GM12878 (cell line): ENCODE data around the gene MCC. TPM values are rescaled to one million over a fixed set of nuclear protein-coding genes. Genes with fewer than 3 reads are reported as not detected.

Source experiments
- ATAC-seq: fragments of 200-7000 bp; cut with Tn5 transposase; 3 replicates; pipeline ENCODE4 v1.9.1; 2020; ENCODE audit warnings: mild to moderate bottlenecking, moderate library complexity
- BruUV-seq: library from RNA; stranded (reverse); fragments of 400-500 nt; replicated peaks from 2 replicates; lab custom pipeline; 2021; lab: Mats Ljungman, UMichigan
- CTCF ChIA-PET: fragments of 300-600 bp; sonication (Branson Sonifier 250); formaldehyde crosslinking; extraction: SDS; loops from one replicate; lab custom pipeline; 2021; ENCODE audit warnings: inconsistent platforms; lab: Yijun Ruan, JAX
- POLR2A ChIA-PET: fragments of 350-600 bp; formaldehyde crosslinking; extraction: SDS; loops from one replicate; lab custom pipeline; 2021; ENCODE audit warnings: inconsistent platforms; lab: Charles Lee
- RAD21 ChIA-PET: fragments of 300-600 bp; sonication (Branson Sonifier 250); formaldehyde crosslinking; loops from one replicate; lab custom pipeline; 2023; ENCODE audit warnings: antibody characterized with exemption; ENCODE audit not compliant: unreplicated experiment; lab: Charles Lee
- SMC1A ChIA-PET: fragments of 300-600 bp; sonication (Branson Sonifier 250); formaldehyde crosslinking; loops from one replicate; lab custom pipeline; 2023; ENCODE audit not compliant: unreplicated experiment, uncharacterized antibody; lab: Charles Lee
- DNase-seq: peaks from one replicate; pipeline ENCODE4 v3.0.0-alpha.2; 2011; ENCODE audit warnings: low read depth, low spot score
- FAIRE-seq: peaks from 3 replicates; lab custom pipeline; 2011; peaks lifted over from hg19 to GRCh38; lab: Jason Lieb, UNC
- H2AFZ ChIP-seq: 2 replicates; pipeline ENCODE4 v1.6.0; 2011; ENCODE audit warnings: low read depth, low read length, control low read depth; ENCODE audit not compliant: control insufficient read depth
- H3K27ac ChIP-seq: 2 replicates; pipeline ENCODE4 v1.5.1; 2011; ENCODE audit warnings: control low read depth; ENCODE audit not compliant: control insufficient read depth, insufficient read depth
- H3K27me3 ChIP-seq, 2 experiments: replicated peaks in 1 of 2; 2 replicates each; pipeline versions ENCODE4 v1.6.0 to v1.6.1; 2011; ENCODE audit warnings: low read length in 1 of 2; ENCODE audit not compliant: control insufficient read depth in 2 of 2, insufficient read depth in 2 of 2
- H3K36me3 ChIP-seq, 2 experiments: 2 replicates each; pipeline ENCODE4 v1.5.1; 2011; ENCODE audit warnings: low read length in 1 of 2; ENCODE audit not compliant: control insufficient read depth in 2 of 2, insufficient read depth in 2 of 2
- H3K4me1 ChIP-seq: 2 replicates; pipeline ENCODE4 v1.6.1; 2011; ENCODE audit warnings: mild to moderate bottlenecking, low read length, moderate library complexity, mixed read lengths; ENCODE audit not compliant: control insufficient read depth, insufficient read depth
- H3K4me2 ChIP-seq: 2 replicates; pipeline ENCODE4 v1.6.0; 2011; ENCODE audit warnings: control low read depth; ENCODE audit not compliant: control insufficient read depth, insufficient read depth
- H3K4me3 ChIP-seq: fragments of 200-600 bp; sonication (generic); 2 replicates; pipeline ENCODE4 v1.5.1; 2016
- H3K79me2 ChIP-seq: 2 replicates; pipeline ENCODE4 v1.6.0; 2011; ENCODE audit warnings: low read length; ENCODE audit not compliant: control insufficient read depth, insufficient read depth
- H3K9ac ChIP-seq: 2 replicates; pipeline ENCODE4 v1.8.0; 2011; ENCODE audit warnings: low read length, control low read depth, mixed read lengths; ENCODE audit not compliant: control insufficient read depth, insufficient read depth
- H3K9me3 ChIP-seq: replicated peaks from 3 replicates; pipeline ENCODE4 v1.5.1; 2011; ENCODE audit warnings: mild to moderate bottlenecking, low read length; ENCODE audit not compliant: control insufficient read depth, insufficient read depth
- H4K20me1 ChIP-seq: 2 replicates; pipeline ENCODE4 v1.6.0; 2011; ENCODE audit not compliant: control insufficient read depth, insufficient read depth
- ASH2L ChIP-seq: fragments of 300-600, 200-600 bp; sonication (generic); IDR thresholded peaks from 2 replicates; pipeline ENCODE4 v1.6.1; 2017; ENCODE audit warnings: low read depth, mild to moderate bottlenecking, borderline replicate concordance
- CBX5 ChIP-seq: sonication (generic); IDR thresholded peaks from 2 replicates; pipeline ENCODE4 v1.6.1; 2016; ENCODE audit warnings: low read depth, moderate library complexity, mild to moderate bottlenecking, inconsistent platforms
- CEBPB ChIP-seq, 2 experiments: fragments of 150-350 bp in 1 of 2; IDR thresholded peaks; 2 replicates each; pipeline ENCODE4 v1.6.1; 2012 to 2014; ENCODE audit warnings: low read depth in 2 of 2, low read length in 2 of 2, borderline replicate concordance in 1 of 2, inconsistent platforms in 1 of 2
- EP300 ChIP-seq, 2 experiments: fragments of 150-350 bp in 1 of 2; IDR thresholded peaks; 2 replicates each; pipeline ENCODE4 v1.6.1; 2011 to 2012; ENCODE audit warnings: low read depth in 2 of 2, low read length in 2 of 2, borderline replicate concordance in 1 of 2, improper control_type of control experiment in 1 of 2, inconsistent platforms in 1 of 2; ENCODE audit not compliant: control insufficient read depth in 1 of 2
- HDAC6 ChIP-seq: fragments of 200-600 bp; sonication (generic); IDR thresholded peaks from one replicate; pipeline ENCODE4 v1.8.0; 2017; ENCODE audit warnings: antibody characterized with exemption; ENCODE audit not compliant: unreplicated experiment
- IRF4 ChIP-seq: IDR thresholded peaks from 2 replicates; pipeline ENCODE4 v1.6.1; 2011; ENCODE audit warnings: low read depth, low read length
- KAT2A ChIP-seq: conservative IDR thresholded peaks from 2 replicates; pipeline ENCODE4 v1.6.1; 2011; ENCODE audit warnings: low read depth, low read length; ENCODE audit not compliant: control insufficient read depth
- MTA3 ChIP-seq: IDR thresholded peaks from 2 replicates; pipeline ENCODE4 v1.6.1; 2012; ENCODE audit warnings: low read length, inconsistent platforms, borderline replicate concordance
- PAX8 ChIP-seq: fragments of 450-650 bp; IDR thresholded peaks from 2 replicates; pipeline ENCODE4 v1.6.1; 2017; ENCODE audit warnings: mild to moderate bottlenecking, moderate library complexity
- SMARCA5 ChIP-seq: fragments of 450-650 bp; IDR thresholded peaks from 2 replicates; pipeline ENCODE4 v1.6.1; 2017; ENCODE audit warnings: mild to moderate bottlenecking
- TCF12 ChIP-seq: IDR thresholded peaks from 2 replicates; pipeline ENCODE4 v1.6.1; 2011; ENCODE audit warnings: low read depth, mild to moderate bottlenecking, low read length
- ZBED1 ChIP-seq: IDR thresholded peaks from 2 replicates; pipeline ENCODE4 v1.6.1; 2016; ENCODE audit warnings: borderline replicate concordance
- WGBS: methylation state at CpG from one replicate; pipeline ENCODE4 v1.1.6; 2016; ENCODE audit warnings: low lambda C conversion rate; ENCODE audit not compliant: insufficient replicate concordance, insufficient coverage; ENCODE audit errors: missing lambda C conversion rate; 5-methylcytosine and 5-hydroxymethylcytosine counted together
- in situ Hi-C: fragments of 300-500 bp; cut with MboI; formaldehyde crosslinking; loops from 9 replicates; pipeline ENCODE4 v1.14.3; 2018; ENCODE audit warnings: mixed read lengths
- intact Hi-C: fragments of 100-400 bp; cut with micrococcal nuclease; formaldehyde crosslinking; loops from one replicate; pipeline ENCODE4 v1.14.2; 2022; ENCODE audit not compliant: unreplicated experiment
- polyA plus RNA-seq, 11 experiments: library from polyadenylated mRNA; depleted of rRNA in 4 of 11; unstranded in 6 of 11; stranded (reverse) in 5 of 11; fragments of >200 nt; fragmentation: Nextera tagmentation in 4 of 11; fragmentation: Illumina TruSeq in 1 of 11; extraction: Ambion mirVana in 4 of 11; extraction: Trizol in 1 of 11; gene quantifications; 1 replicate in 1 of 11; 2 replicates in 10 of 11; pipeline versions ENCODE4 v1.2.1 to v1.2.3, GENCODE V29; 2011 to 2016; ENCODE audit warnings: inconsistent platforms in 2 of 11, missing spikeins in 2 of 11, low read depth in 1 of 11
- total RNA-seq, 4 experiments: library from RNA; depleted of rRNA in 3 of 4; stranded (reverse); fragments of >200 nt in 3 of 4; fragmentation: Illumina TruSeq in 1 of 4; extraction: Trizol in 1 of 4; gene quantifications; 2 replicates each; pipeline versions ENCODE4 v1.2.1 to v1.2.3, GENCODE V29; 2013 to 2021
- TF ChIP-seq, protein P1 (sequence below): fragments of 450-650 bp; conservative IDR thresholded peaks from 2 replicates; pipeline ENCODE4 v1.6.1; 2017; ENCODE audit warnings: mild to moderate bottlenecking, moderate library complexity
- TF ChIP-seq, protein P2 (sequence below): fragments of 450-650 bp; IDR thresholded peaks from 2 replicates; pipeline ENCODE4 v1.6.1; 2018; ENCODE audit warnings: borderline replicate concordance, mild to moderate bottlenecking; ENCODE audit not compliant: partially characterized antibody
- TF ChIP-seq, protein P3 (sequence below): fragments of 450-650 bp; IDR thresholded peaks from 2 replicates; pipeline ENCODE4 v1.6.1; 2016; ENCODE audit warnings: mild to moderate bottlenecking
- TF ChIP-seq, protein P4 (sequence below): IDR thresholded peaks from 2 replicates; pipeline ENCODE4 v1.6.1; 2011; ENCODE audit warnings: borderline replicate concordance, low read depth, mild to moderate bottlenecking, moderate library complexity, low read length; ENCODE audit not compliant: insufficient read depth, poor library complexity, severe bottlenecking

MCC gene
- total and polyA plus RNA-seq, 10 of the 15 experiments (the other 5 are each of a cell fraction or from before 2014, with no cell fraction given) = 0.03 to 0.86 (median 0.16) TPM

DNA sequence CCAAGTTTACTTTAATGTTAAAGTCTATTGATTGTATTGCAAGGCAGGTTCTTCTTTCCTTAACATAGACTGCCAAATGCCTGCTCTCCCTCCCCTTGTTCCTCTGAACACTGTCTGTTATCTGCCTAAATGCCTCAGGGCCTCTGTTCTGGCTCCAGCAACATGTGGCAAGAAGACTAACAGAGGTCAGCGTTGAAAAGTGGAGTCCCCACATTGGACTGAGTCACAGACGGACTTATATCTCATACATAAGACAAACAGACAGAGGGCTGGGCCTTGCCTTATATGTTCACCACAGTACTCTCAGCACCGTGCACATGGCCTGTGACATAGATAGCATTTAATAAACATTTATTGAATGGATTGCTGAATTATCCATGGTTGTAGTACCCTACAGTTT, 144.9 kb downstream of the MCC start (continued):
- no peak for TF ChIP-seq TCF12
- no peak for TF ChIP-seq MTA3
- TF ChIP-seq ASH2L = no peak
- TF ChIP-seq CEBPB (IDR thresholded peaks at IDR 0.05; ENCODE audit: borderline replicate concordance in 1 of 2, low read depth in 2 of 2, low read length in 2 of 2) = no peak

DNA sequence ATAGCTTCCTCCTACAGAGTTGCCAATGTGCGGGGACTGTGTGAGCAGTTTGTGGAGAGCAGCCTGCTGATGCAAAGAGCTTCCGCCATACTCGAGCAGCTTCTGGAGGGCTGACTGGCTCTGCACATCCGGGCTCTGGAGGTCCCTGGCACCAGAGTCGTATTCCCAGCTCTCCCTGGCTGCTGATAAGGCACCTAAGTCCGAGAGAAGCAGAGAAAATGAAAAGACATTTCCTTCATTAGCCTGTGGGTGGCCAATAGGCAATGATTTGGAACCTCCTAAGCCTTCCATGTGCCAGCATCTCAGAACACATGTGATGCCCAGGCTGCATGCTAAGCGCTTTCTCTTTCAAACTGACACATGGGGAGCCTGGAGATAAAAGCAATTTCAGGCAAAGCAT, 147.7 kb downstream of the MCC start:
- FAIRE-seq (no peak), DNase-seq (no peak), ATAC-seq (no peak)
- Histone ChIP-seq H3K36me3 (no peaks in the 10 kb centered on the region), H3K79me2 (no peaks in the 10 kb centered on the region), H3K4me3 (no peak overlapping the region), H3K4me1 (no peaks in the 10 kb centered on the region), H2AFZ (no peak overlapping the region), H3K27me3 (no peaks in the 10 kb centered on the region; a peak in 2 of 4 replicates), H3K9ac (no peak overlapping the region), H4K20me1 (no peaks in the 10 kb centered on the region), H3K9me3 (no peaks in the 10 kb centered on the region), H3K27ac (no peak overlapping the region), H3K4me2 (no peak overlapping the region)
- CTCF ChIA-PET = interaction anchor here (1.2 kb wide), 1 partner anchor 39 kb away, joined by 4 read pairs; no protein-coding TSS in a partner anchor
- BruUV-seq = no TSS peak
- WGBS = 38% methylated on average over 7 of the region's 7 CpGs
- RAD21 ChIA-PET = no interaction called here
- intact Hi-C loops = no loop called here
- in situ Hi-C loops = no loop called here
- POLR2A ChIA-PET = no interaction called here
- SMC1A ChIA-PET = no interaction called here
- TF ChIP-seq ZBED1 = no peak
- TF ChIP-seq, protein P1, sequence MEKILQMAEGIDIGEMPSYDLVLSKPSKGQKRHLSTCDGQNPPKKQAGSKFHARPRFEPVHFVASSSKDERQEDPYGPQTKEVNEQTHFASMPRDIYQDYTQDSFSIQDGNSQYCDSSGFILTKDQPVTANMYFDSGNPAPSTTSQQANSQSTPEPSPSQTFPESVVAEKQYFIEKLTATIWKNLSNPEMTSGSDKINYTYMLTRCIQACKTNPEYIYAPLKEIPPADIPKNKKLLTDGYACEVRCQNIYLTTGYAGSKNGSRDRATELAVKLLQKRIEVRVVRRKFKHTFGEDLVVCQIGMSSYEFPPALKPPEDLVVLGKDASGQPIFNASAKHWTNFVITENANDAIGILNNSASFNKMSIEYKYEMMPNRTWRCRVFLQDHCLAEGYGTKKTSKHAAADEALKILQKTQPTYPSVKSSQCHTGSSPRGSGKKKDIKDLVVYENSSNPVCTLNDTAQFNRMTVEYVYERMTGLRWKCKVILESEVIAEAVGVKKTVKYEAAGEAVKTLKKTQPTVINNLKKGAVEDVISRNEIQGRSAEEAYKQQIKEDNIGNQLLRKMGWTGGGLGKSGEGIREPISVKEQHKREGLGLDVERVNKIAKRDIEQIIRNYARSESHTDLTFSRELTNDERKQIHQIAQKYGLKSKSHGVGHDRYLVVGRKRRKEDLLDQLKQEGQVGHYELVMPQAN = no peak
- TF ChIP-seq, protein P2, sequence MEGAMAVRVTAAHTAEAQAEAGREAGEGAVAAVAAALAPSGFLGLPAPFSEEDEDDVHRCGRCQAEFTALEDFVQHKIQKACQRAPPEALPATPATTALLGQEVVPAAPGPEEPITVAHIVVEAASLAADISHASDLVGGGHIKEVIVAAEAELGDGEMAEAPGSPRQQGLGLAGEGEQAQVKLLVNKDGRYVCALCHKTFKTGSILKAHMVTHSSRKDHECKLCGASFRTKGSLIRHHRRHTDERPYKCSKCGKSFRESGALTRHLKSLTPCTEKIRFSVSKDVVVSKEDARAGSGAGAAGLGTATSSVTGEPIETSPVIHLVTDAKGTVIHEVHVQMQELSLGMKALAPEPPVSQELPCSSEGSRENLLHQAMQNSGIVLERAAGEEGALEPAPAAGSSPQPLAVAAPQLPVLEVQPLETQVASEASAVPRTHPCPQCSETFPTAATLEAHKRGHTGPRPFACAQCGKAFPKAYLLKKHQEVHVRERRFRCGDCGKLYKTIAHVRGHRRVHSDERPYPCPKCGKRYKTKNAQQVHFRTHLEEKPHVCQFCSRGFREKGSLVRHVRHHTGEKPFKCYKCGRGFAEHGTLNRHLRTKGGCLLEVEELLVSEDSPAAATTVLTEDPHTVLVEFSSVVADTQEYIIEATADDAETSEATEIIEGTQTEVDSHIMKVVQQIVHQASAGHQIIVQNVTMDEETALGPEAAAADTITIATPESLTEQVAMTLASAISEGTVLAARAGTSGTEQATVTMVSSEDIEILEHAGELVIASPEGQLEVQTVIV = no peak
- TF ChIP-seq, protein P3, sequence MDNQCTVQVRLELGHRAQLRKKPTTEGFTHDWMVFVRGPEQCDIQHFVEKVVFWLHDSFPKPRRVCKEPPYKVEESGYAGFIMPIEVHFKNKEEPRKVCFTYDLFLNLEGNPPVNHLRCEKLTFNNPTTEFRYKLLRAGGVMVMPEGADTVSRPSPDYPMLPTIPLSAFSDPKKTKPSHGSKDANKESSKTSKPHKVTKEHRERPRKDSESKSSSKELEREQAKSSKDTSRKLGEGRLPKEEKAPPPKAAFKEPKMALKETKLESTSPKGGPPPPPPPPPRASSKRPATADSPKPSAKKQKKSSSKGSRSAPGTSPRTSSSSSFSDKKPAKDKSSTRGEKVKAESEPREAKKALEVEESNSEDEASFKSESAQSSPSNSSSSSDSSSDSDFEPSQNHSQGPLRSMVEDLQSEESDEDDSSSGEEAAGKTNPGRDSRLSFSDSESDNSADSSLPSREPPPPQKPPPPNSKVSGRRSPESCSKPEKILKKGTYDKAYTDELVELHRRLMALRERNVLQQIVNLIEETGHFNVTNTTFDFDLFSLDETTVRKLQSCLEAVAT = no peak
- no peak for TF ChIP-seq PAX8
- TF ChIP-seq EP300 (IDR thresholded peaks at IDR 0.05; ENCODE audit: borderline replicate concordance in 1 of 2, control insufficient read depth in 1 of 2, low read depth in 2 of 2, low read length in 2 of 2) = no peak
- TF ChIP-seq, protein P4, sequence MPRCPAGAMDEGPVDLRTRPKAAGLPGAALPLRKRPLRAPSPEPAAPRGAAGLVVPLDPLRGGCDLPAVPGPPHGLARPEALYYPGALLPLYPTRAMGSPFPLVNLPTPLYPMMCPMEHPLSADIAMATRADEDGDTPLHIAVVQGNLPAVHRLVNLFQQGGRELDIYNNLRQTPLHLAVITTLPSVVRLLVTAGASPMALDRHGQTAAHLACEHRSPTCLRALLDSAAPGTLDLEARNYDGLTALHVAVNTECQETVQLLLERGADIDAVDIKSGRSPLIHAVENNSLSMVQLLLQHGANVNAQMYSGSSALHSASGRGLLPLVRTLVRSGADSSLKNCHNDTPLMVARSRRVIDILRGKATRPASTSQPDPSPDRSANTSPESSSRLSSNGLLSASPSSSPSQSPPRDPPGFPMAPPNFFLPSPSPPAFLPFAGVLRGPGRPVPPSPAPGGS = no peak
- no peak for TF ChIP-seq IRF4
- TF ChIP-seq KAT2A = no peak
- no peak for TF ChIP-seq CBX5
- TF ChIP-seq SMARCA5 = no peak
- TF ChIP-seq HDAC6 = no peak
